GM12891 (cell line): Measurements from ENCODE around the gene NUMB.

Experiments used
- POLR2A ChIP-seq: IDR thresholded peaks from 2 replicates; pipeline ENCODE4 v1.6.1; 2011; ENCODE audit warnings: low read depth, low read length, control low read depth
- POLR2AphosphoS5 ChIP-seq: IDR thresholded peaks from 2 replicates; pipeline ENCODE4 v1.6.1; 2011; ENCODE audit warnings: low read depth, low read length, control low read depth
- TAF1 ChIP-seq: IDR thresholded peaks from 2 replicates; pipeline ENCODE4 v1.6.1; 2011; ENCODE audit warnings: low read depth, low read length, control low read depth

GRCh38 chr14:73258076-73258475, 200.3 kb downstream of the NUMB start:
- TF ChIP-seq TAF1 (no peak), POLR2AphosphoS5 (no peak), POLR2A (no peak)
